Right renal pelvis (tissue), 4 donors: ENCODE results near the gene ZNF169. TPM values are rescaled to one million over a fixed set of nuclear protein-coding genes. Genes with fewer than 3 reads are reported as not detected.
"Not testable (repeated sequence)": the region's sequence is repeated elsewhere in the genome, so short reads cannot be mapped to it uniquely, and the experiment has no call there.

ENCODE experiments used
- DNase-seq, 4 donors: peaks; one replicate each; pipeline ENCODE4 v3.0.0-alpha.2; 2013; ENCODE audit warnings: low read depth in 4 of 4, low spot score in 3 of 4, missing footprints in 1 of 4
- polyA plus RNA-seq, 4 donors: library from polyadenylated mRNA; unstranded; fragments of 120-200 nt; gene quantifications; one replicate each; pipeline ENCODE4 v1.2.1, GENCODE V29; 2013; ENCODE audit not compliant: insufficient read length in 4 of 4

ZNF169 gene
- polyA plus RNA-seq, 4 donors = 5.0 to 7.6 (median 5.3) TPM

- not testable (repeated sequence) for DNase-seq
These were observed 81.7 kb downstream of the ZNF169 start for GRCh38 chr9:94340750-94341149.

GRCh38 chr9:94341703-94342102 lies 82.6 kb downstream of the ZNF169 start:
- DNase-seq = not testable (repeated sequence)

- DNase-seq = not testable (repeated sequence)
These were observed 88.4 kb downstream of the ZNF169 start for GRCh38 chr9:94347451-94347850.

- not testable (repeated sequence) for DNase-seq
These were observed 89.7 kb downstream of the ZNF169 start for GRCh38 chr9:94348754-94349153.

Other genes starting within 250 kb of the ZNF169 start
- gene PTPDC1, start 174.8 kb upstream of the ZNF169 start, polyA plus RNA-seq = 10 to 100 TPM in 3 of 4 donors, 1 to 10 TPM in 1; 9.7 to 11.9 (median 11.6) TPM
- not detected for gene NUTM2F, start 69.3 kb downstream of the ZNF169 start, polyA plus RNA-seq